ENCODE results near the gene TMC2.
A peak's percentile ranks its signal among the peaks of the same experiment; 100 is the strongest.

Gene TMC2

GRCh38 chr20:2563116-2563515 lies 26.7 kb downstream of the TMC2 start:
- DNase-seq, result no peak

GRCh38 chr20:2564406-2564805 lies 28.0 kb downstream of the TMC2 start:
- DNase-seq, result no peak
- in situ Hi-C loops (cut with MboI; ENCODE audit: low pct_unique_long_range_greater_than_20kb, low sequenced_read_pairs), result no loop called here

More at GRCh38 chr20:2563116-2563515, 26.7 kb downstream of the TMC2 start:
- in situ Hi-C loops (cut with MboI; ENCODE audit: low pct_unique_long_range_greater_than_20kb, low sequenced_read_pairs), result no loop called here

GRCh38 chr20:2575682-2576081 lies 39.3 kb downstream of the TMC2 start:
- DNase-seq, result no peak
- in situ Hi-C loops (cut with MboI; ENCODE audit: low pct_unique_long_range_greater_than_20kb, low sequenced_read_pairs), result no loop called here

GRCh38 chr20:2576317-2576727 lies 39.9 kb downstream of the TMC2 start:
- in situ Hi-C loops (cut with MboI; ENCODE audit: low pct_unique_long_range_greater_than_20kb, low sequenced_read_pairs), result no loop called here
- no peak for DNase-seq

- DNase-seq, result peak; percentile 60
- in situ Hi-C loops (cut with MboI; ENCODE audit: low pct_unique_long_range_greater_than_20kb, low sequenced_read_pairs), result no loop called here
These were observed 42.3 kb downstream of the TMC2 start for GRCh38 chr20:2578475-2579192.

- in situ Hi-C loops (cut with MboI; ENCODE audit: low pct_unique_long_range_greater_than_20kb, low sequenced_read_pairs), result no loop called here
- no peak for DNase-seq
These were observed 49.4 kb downstream of the TMC2 start for GRCh38 chr20:2585811-2586210.

GRCh38 chr20:2593756-2594155 lies 57.4 kb downstream of the TMC2 start:
- no peak for DNase-seq
- in situ Hi-C loops (cut with MboI; ENCODE audit: low pct_unique_long_range_greater_than_20kb, low sequenced_read_pairs), result no loop called here

- no peak for DNase-seq
- in situ Hi-C loops (cut with MboI; ENCODE audit: low pct_unique_long_range_greater_than_20kb, low sequenced_read_pairs), result no loop called here
These were observed 58.7 kb downstream of the TMC2 start for GRCh38 chr20:2595076-2595475.

GRCh38 chr20:2596673-2597279 lies 60.4 kb downstream of the TMC2 start:
- in situ Hi-C loops (cut with MboI; ENCODE audit: low pct_unique_long_range_greater_than_20kb, low sequenced_read_pairs), result no loop called here
- DNase-seq, result peak; percentile 19

- DNase-seq, result no peak
- in situ Hi-C loops (cut with MboI; ENCODE audit: low pct_unique_long_range_greater_than_20kb, low sequenced_read_pairs), result no loop called here
These were observed 63.1 kb downstream of the TMC2 start for GRCh38 chr20:2599288-2600006.

GRCh38 chr20:2602046-2602735 lies 65.8 kb downstream of the TMC2 start:
- DNase-seq, result no peak
- in situ Hi-C loops (cut with MboI; ENCODE audit: low pct_unique_long_range_greater_than_20kb, low sequenced_read_pairs), result no loop called here

GRCh38 chr20:2602746-2603145 lies 66.4 kb downstream of the TMC2 start:
- DNase-seq, result no peak
- in situ Hi-C loops (cut with MboI; ENCODE audit: low pct_unique_long_range_greater_than_20kb, low sequenced_read_pairs), result no loop called here

- no peak for DNase-seq
- in situ Hi-C loops (cut with MboI; ENCODE audit: low pct_unique_long_range_greater_than_20kb, low sequenced_read_pairs), result no loop called here
These were observed 67.6 kb downstream of the TMC2 start for GRCh38 chr20:2603816-2604505.

GRCh38 chr20:2604506-2604835 lies 68.1 kb downstream of the TMC2 start:
- no peak for DNase-seq
- in situ Hi-C loops (cut with MboI; ENCODE audit: low pct_unique_long_range_greater_than_20kb, low sequenced_read_pairs), result no loop called here

- no peak for DNase-seq
- in situ Hi-C loops (cut with MboI; ENCODE audit: low pct_unique_long_range_greater_than_20kb, low sequenced_read_pairs), result no loop called here
These were observed 70.2 kb downstream of the TMC2 start for GRCh38 chr20:2606507-2607006.

GRCh38 chr20:2610326-2610725 lies 74.0 kb downstream of the TMC2 start:
- in situ Hi-C loops (cut with MboI; ENCODE audit: low pct_unique_long_range_greater_than_20kb, low sequenced_read_pairs), result no loop called here
- no peak for DNase-seq

- DNase-seq, result no peak
- in situ Hi-C loops (cut with MboI; ENCODE audit: low pct_unique_long_range_greater_than_20kb, low sequenced_read_pairs), result no loop called here
These were observed 74.8 kb downstream of the TMC2 start for GRCh38 chr20:2610941-2611720.

- DNase-seq, result no peak
- in situ Hi-C loops (cut with MboI; ENCODE audit: low pct_unique_long_range_greater_than_20kb, low sequenced_read_pairs), result no loop called here
These were observed 75.7 kb downstream of the TMC2 start for GRCh38 chr20:2612073-2612472.
